ENCODE data around the gene VMAC. TPM values are rescaled to one million over a fixed set of nuclear protein-coding genes. Genes with fewer than 3 reads are reported as not detected.

The VMAC gene
- total and polyA plus RNA-seq, 12 donors = 1.3 to 5.8 (median 2.5) TPM

DNA sequence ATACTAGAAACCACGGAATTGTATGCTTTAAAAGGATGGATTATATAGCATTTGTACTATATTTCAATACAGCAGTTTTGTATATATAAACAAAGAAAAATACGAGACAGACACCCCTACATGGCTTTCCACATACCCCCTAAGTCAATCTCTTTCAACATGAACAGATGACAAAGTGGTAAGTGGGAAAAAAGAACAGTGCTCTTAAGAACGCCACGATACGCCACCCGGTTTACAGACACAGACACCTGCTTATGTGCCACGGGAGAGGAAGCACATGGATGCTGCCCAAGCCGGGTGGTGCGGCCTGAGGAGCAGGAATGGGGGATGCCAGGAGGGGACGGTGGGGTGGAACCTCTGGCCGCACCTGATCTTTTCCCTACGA lies 17.5 kb downstream of the VMAC start:
- H3K9me3 ChIP-seq = no peaks in the 10 kb centered on the region
- no peak overlapping the region for H3K27ac ChIP-seq
- intact Hi-C loops (cut with DNase I) = no loop called here
- DNase-seq (no peak), ATAC-seq (no peak)
- 92 to 93% methylated on average over 12 of the region's 12 CpGs for WGBS, 2 donors
- peaks cover 5 to 21% (median 14%) of the 10 kb centered on the region in 9 donors for H3K4me1 ChIP-seq
- TF ChIP-seq, protein P1, sequence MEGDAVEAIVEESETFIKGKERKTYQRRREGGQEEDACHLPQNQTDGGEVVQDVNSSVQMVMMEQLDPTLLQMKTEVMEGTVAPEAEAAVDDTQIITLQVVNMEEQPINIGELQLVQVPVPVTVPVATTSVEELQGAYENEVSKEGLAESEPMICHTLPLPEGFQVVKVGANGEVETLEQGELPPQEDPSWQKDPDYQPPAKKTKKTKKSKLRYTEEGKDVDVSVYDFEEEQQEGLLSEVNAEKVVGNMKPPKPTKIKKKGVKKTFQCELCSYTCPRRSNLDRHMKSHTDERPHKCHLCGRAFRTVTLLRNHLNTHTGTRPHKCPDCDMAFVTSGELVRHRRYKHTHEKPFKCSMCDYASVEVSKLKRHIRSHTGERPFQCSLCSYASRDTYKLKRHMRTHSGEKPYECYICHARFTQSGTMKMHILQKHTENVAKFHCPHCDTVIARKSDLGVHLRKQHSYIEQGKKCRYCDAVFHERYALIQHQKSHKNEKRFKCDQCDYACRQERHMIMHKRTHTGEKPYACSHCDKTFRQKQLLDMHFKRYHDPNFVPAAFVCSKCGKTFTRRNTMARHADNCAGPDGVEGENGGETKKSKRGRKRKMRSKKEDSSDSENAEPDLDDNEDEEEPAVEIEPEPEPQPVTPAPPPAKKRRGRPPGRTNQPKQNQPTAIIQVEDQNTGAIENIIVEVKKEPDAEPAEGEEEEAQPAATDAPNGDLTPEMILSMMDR (IDR thresholded peaks at IDR 0.05) = no peak
- H3K4me3 ChIP-seq = no peak overlapping the region
- no peaks in the 10 kb centered on the region for H3K27me3 ChIP-seq
- peaks cover 4 to 100% (median 75%) of the 10 kb centered on the region in 9 donors for H3K36me3 ChIP-seq

DNA sequence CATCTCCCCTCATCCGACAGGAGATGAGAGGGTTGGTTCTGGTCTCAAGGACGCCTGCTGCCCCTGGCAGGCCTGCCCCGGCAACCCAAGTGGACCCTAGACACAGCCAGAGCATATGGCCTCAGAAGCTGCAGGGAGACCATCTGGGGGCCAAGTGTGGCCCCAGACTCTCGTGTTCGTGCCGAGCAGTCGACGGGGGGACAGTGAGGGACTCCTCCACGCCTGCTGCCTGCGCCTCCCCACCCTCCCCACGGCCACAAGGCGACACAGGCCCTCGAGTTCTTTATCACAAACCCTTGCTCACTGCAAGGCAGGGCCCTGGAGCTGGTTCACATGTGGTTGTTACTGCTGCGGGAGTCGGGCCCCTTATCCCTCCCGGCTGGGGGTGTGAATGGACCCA lies 18.7 kb downstream of the VMAC start:
- 92 to 93% methylated on average over 16 of the region's 16 CpGs for WGBS, 2 donors
- Histone ChIP-seq H3K4me1 (peaks cover 8 to 31% (median 21%) of the 10 kb centered on the region in 9 donors), H3K27me3 (no peaks in the 10 kb centered on the region), H3K9me3 (no peaks in the 10 kb centered on the region), H3K4me3 (no peak overlapping the region), H3K27ac (no peak overlapping the region), H3K36me3 (peaks cover 4 to 100% (median 72%) of the 10 kb centered on the region in 9 donors)
- DNase-seq = no peak
- no peak for ATAC-seq
- intact Hi-C loops (cut with DNase I) = no loop called here
- TF ChIP-seq, protein P1 (IDR thresholded peaks at IDR 0.05) = no peak

DNA sequence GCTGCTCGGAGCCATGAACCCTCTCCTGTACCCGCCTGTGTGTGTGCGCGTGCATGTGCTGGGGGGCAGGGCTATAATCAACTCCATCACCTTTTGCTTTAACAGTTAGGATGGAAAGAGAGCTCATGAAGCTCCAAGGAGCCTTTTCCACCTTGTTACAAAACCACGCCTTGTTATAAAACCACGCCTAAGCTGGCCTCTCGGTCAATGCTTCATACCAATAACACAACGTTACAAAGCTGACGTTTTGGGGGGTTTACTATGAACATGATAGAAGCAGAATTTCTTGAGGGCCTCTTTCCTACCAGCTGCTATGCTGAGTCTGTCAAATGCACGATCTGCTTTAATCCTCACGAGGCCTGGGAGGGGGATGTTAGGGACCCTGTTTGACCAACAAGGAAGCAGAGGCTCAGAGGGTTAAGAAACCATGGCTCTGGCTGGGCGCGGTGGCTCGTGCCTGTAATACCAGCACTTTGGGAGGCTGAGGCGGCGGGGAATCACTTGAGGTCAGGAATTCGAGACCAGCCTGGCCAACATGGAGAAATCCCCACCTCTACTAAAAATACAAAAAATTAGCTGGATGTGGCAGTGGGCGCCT lies 21.3 kb downstream of the VMAC start:
- intact Hi-C loops (cut with DNase I) = no loop called here
- WGBS, 2 donors = 89 to 93% methylated on average over 18 of the region's 18 CpGs
- DNase-seq = no peak
- no peak overlapping the region for H3K4me3 ChIP-seq
- peaks cover 4 to 100% (median 75%) of the 10 kb centered on the region in 9 donors for H3K36me3 ChIP-seq
- peaks cover 8 to 31% (median 21%) of the 10 kb centered on the region in 9 donors for H3K4me1 ChIP-seq
- ATAC-seq = no peak
- TF ChIP-seq, protein P1 (IDR thresholded peaks at IDR 0.05) = no peak
- no peaks in the 10 kb centered on the region for H3K27me3 ChIP-seq
- H3K27ac ChIP-seq = peak overlapping the region; percentile 45 to 82 (median 70)
- H3K9me3 ChIP-seq = no peaks in the 10 kb centered on the region

DNA sequence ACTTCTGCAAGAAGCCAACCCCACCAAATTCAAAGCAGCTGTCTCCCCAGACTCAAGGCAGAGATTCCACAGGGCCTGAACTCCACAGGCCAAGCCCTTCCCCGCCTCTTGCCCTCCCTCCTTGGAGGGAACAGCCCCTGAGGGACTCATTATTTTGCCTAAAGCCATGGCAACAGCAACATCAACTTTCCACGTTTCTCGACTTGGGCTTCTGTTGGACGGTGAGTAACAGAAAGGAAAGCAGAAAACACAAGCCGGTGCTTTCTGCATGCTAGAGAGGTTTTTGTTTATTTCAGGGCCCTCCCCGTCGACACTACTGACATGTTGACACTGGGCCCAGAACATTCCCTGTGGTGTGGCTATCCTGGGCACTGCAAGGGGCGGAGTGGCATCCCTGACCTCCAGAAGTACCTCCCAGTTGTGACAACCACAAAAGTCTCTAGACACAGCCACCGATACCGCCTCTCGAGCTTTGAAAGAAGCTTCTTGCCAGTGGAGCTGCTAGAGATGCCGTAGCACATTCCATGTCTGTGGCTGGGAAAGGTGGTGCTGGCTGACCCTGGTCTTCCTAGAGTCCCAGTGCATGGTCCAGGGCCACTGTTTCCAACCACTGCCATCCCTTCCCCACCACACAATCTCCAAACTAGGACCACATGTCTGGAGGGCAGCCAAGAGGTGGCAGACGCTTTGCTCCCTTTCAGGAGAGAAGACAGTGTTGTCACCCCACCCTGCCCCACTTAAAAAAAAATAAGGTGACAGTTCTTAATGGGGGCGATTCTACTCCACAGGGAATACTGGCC lies 22.2 kb downstream of the VMAC start:
- WGBS, 2 donors = 30 to 35% methylated on average over 14 of the region's 14 CpGs
- Histone ChIP-seq H3K4me3 (no peak overlapping the region), H3K27ac (peak overlapping the region; percentile 50 to 82 (median 70)), H3K4me1 (peaks cover 8 to 31% (median 21%) of the 10 kb centered on the region in 9 donors), H3K27me3 (no peaks in the 10 kb centered on the region), H3K36me3 (peaks cover 4 to 100% (median 75%) of the 10 kb centered on the region in 9 donors), H3K9me3 (no peaks in the 10 kb centered on the region)
- DNase-seq = peak; percentile 58 to 71
- ATAC-seq = peak; percentile 78 to 93 (median 86)
- intact Hi-C loops (cut with DNase I) = no loop called here
- TF ChIP-seq, protein P1 (IDR thresholded peaks at IDR 0.05) = no peak

Measured in heart right ventricle (tissue), 16 donors.